GM12878 (cell line): ENCODE data around the gene SYNDIG1. TPM values are rescaled to one million over a fixed set of nuclear protein-coding genes. Genes with fewer than 3 reads are reported as not detected.

Experiments
- ATAC-seq: fragments of 200-7000 bp; cut with Tn5 transposase; 3 replicates; pipeline ENCODE4 v1.9.1; 2020; ENCODE audit warnings: mild to moderate bottlenecking, moderate library complexity
- BruUV-seq: library from RNA; stranded (reverse); fragments of 400-500 nt; replicated peaks from 2 replicates; lab custom pipeline; 2021; lab: Mats Ljungman, UMichigan
- CTCF ChIA-PET: fragments of 300-600 bp; sonication (Branson Sonifier 250); formaldehyde crosslinking; extraction: SDS; loops from one replicate; lab custom pipeline; 2021; ENCODE audit warnings: inconsistent platforms; lab: Yijun Ruan, JAX
- POLR2A ChIA-PET: fragments of 350-600 bp; formaldehyde crosslinking; extraction: SDS; loops from one replicate; lab custom pipeline; 2021; ENCODE audit warnings: inconsistent platforms; lab: Charles Lee
- RAD21 ChIA-PET: fragments of 300-600 bp; sonication (Branson Sonifier 250); formaldehyde crosslinking; loops from one replicate; lab custom pipeline; 2023; ENCODE audit warnings: antibody characterized with exemption; ENCODE audit not compliant: unreplicated experiment; lab: Charles Lee
- SMC1A ChIA-PET: fragments of 300-600 bp; sonication (Branson Sonifier 250); formaldehyde crosslinking; loops from one replicate; lab custom pipeline; 2023; ENCODE audit not compliant: unreplicated experiment, uncharacterized antibody; lab: Charles Lee
- DNase-seq: peaks from one replicate; pipeline ENCODE4 v3.0.0-alpha.2; 2011; ENCODE audit warnings: low read depth, low spot score
- FAIRE-seq: peaks from 3 replicates; lab custom pipeline; 2011; peaks lifted over from hg19 to GRCh38; lab: Jason Lieb, UNC
- H2AFZ ChIP-seq: 2 replicates; pipeline ENCODE4 v1.6.0; 2011; ENCODE audit warnings: low read depth, low read length, control low read depth; ENCODE audit not compliant: control insufficient read depth
- H3K27ac ChIP-seq: 2 replicates; pipeline ENCODE4 v1.5.1; 2011; ENCODE audit warnings: control low read depth; ENCODE audit not compliant: control insufficient read depth, insufficient read depth
- H3K27me3 ChIP-seq, 2 experiments: replicated peaks in 1 of 2; 2 replicates each; pipeline versions ENCODE4 v1.6.0 to v1.6.1; 2011; ENCODE audit warnings: low read length in 1 of 2; ENCODE audit not compliant: control insufficient read depth in 2 of 2, insufficient read depth in 2 of 2
- H3K36me3 ChIP-seq, 2 experiments: 2 replicates each; pipeline ENCODE4 v1.5.1; 2011; ENCODE audit warnings: low read length in 1 of 2; ENCODE audit not compliant: control insufficient read depth in 2 of 2, insufficient read depth in 2 of 2
- H3K4me1 ChIP-seq: 2 replicates; pipeline ENCODE4 v1.6.1; 2011; ENCODE audit warnings: mild to moderate bottlenecking, low read length, moderate library complexity, mixed read lengths; ENCODE audit not compliant: control insufficient read depth, insufficient read depth
- H3K4me2 ChIP-seq: 2 replicates; pipeline ENCODE4 v1.6.0; 2011; ENCODE audit warnings: control low read depth; ENCODE audit not compliant: control insufficient read depth, insufficient read depth
- H3K4me3 ChIP-seq: fragments of 200-600 bp; sonication (generic); 2 replicates; pipeline ENCODE4 v1.5.1; 2016
- H3K79me2 ChIP-seq: 2 replicates; pipeline ENCODE4 v1.6.0; 2011; ENCODE audit warnings: low read length; ENCODE audit not compliant: control insufficient read depth, insufficient read depth
- H3K9ac ChIP-seq: 2 replicates; pipeline ENCODE4 v1.8.0; 2011; ENCODE audit warnings: low read length, control low read depth, mixed read lengths; ENCODE audit not compliant: control insufficient read depth, insufficient read depth
- H3K9me3 ChIP-seq: replicated peaks from 3 replicates; pipeline ENCODE4 v1.5.1; 2011; ENCODE audit warnings: mild to moderate bottlenecking, low read length; ENCODE audit not compliant: control insufficient read depth, insufficient read depth
- H4K20me1 ChIP-seq: 2 replicates; pipeline ENCODE4 v1.6.0; 2011; ENCODE audit not compliant: control insufficient read depth, insufficient read depth
- CREM ChIP-seq: IDR thresholded peaks from 2 replicates; pipeline ENCODE4 v1.6.1; 2014; ENCODE audit warnings: antibody characterized with exemption, low read depth
- EP300 ChIP-seq, 2 experiments: fragments of 150-350 bp in 1 of 2; IDR thresholded peaks; 2 replicates each; pipeline ENCODE4 v1.6.1; 2011 to 2012; ENCODE audit warnings: low read depth in 2 of 2, low read length in 2 of 2, borderline replicate concordance in 1 of 2, improper control_type of control experiment in 1 of 2, inconsistent platforms in 1 of 2; ENCODE audit not compliant: control insufficient read depth in 1 of 2
- IKZF1 ChIP-seq: fragments of 450-650 bp; conservative IDR thresholded peaks from 2 replicates; pipeline ENCODE4 v1.6.1; 2017; ENCODE audit warnings: antibody characterized with exemption, mild to moderate bottlenecking
- SREBF1 ChIP-seq: IDR thresholded peaks from 2 replicates; pipeline ENCODE4 v1.6.1; 2012; ENCODE audit warnings: mild to moderate bottlenecking, low read length
- SRF ChIP-seq, 2 experiments: IDR thresholded peaks; 2 replicates each; pipeline ENCODE4 v1.6.1; 2011; ENCODE audit warnings: low read depth in 2 of 2, low read length in 2 of 2, mild to moderate bottlenecking in 1 of 2, moderate library complexity in 1 of 2
- WGBS: methylation state at CpG from one replicate; pipeline ENCODE4 v1.1.6; 2016; ENCODE audit warnings: low lambda C conversion rate; ENCODE audit not compliant: insufficient replicate concordance, insufficient coverage; ENCODE audit errors: missing lambda C conversion rate; 5-methylcytosine and 5-hydroxymethylcytosine counted together
- in situ Hi-C: fragments of 300-500 bp; cut with MboI; formaldehyde crosslinking; loops from 9 replicates; pipeline ENCODE4 v1.14.3; 2018; ENCODE audit warnings: mixed read lengths
- intact Hi-C: fragments of 100-400 bp; cut with micrococcal nuclease; formaldehyde crosslinking; loops from one replicate; pipeline ENCODE4 v1.14.2; 2022; ENCODE audit not compliant: unreplicated experiment
- polyA plus RNA-seq, 11 experiments: library from polyadenylated mRNA; depleted of rRNA in 4 of 11; unstranded in 6 of 11; stranded (reverse) in 5 of 11; fragments of >200 nt; fragmentation: Nextera tagmentation in 4 of 11; fragmentation: Illumina TruSeq in 1 of 11; extraction: Ambion mirVana in 4 of 11; extraction: Trizol in 1 of 11; gene quantifications; 1 replicate in 1 of 11; 2 replicates in 10 of 11; pipeline versions ENCODE4 v1.2.1 to v1.2.3, GENCODE V29; 2011 to 2016; ENCODE audit warnings: inconsistent platforms in 2 of 11, missing spikeins in 2 of 11, low read depth in 1 of 11
- total RNA-seq, 4 experiments: library from RNA; depleted of rRNA in 3 of 4; stranded (reverse); fragments of >200 nt in 3 of 4; fragmentation: Illumina TruSeq in 1 of 4; extraction: Trizol in 1 of 4; gene quantifications; 2 replicates each; pipeline versions ENCODE4 v1.2.1 to v1.2.3, GENCODE V29; 2013 to 2021
- TF ChIP-seq, protein P1 (sequence below): fragments of 450-650 bp; conservative IDR thresholded peaks from 2 replicates; pipeline ENCODE4 v1.6.1; 2017; ENCODE audit warnings: mild to moderate bottlenecking, moderate library complexity

Gene SYNDIG1
- total and polyA plus RNA-seq, 10 of the 15 experiments (the other 5 are each of a cell fraction or from before 2014, with no cell fraction given) = not detected

DNA sequence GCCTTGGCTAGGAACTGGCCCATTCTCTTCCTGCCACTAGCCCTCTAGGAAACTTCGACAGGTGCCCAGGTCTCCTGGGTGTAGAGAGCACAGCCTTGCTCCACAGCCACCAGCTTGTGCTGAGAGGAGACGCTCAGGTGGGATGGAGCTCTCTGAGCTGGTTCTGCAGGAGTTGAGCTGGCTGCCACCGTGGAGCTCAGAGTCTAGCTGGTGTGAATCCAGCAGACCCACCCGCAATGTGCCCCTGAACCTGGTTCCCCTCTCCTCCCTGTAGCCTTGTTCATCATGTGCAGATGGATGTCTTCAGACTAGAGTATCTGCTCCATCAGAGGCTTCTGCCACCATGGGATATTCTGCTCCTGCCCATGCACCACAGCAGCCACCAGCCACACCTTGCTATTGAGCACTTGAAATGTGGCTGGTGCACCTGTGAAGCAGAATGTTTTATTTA lies 222.5 kb downstream of the SYNDIG1 start:
- no peak for DNase-seq
- SMC1A ChIA-PET = no interaction called here
- H3K79me2 ChIP-seq = no peaks in the 10 kb centered on the region
- CTCF ChIA-PET = no interaction called here
- no peak for TF ChIP-seq SRF (IDR thresholded peaks at IDR 0.05; ENCODE audit: low read depth in 2 of 2, low read length in 2 of 2)
- TF ChIP-seq EP300 (IDR thresholded peaks at IDR 0.05; ENCODE audit: borderline replicate concordance in 1 of 2, control insufficient read depth in 1 of 2, low read depth in 2 of 2, low read length in 2 of 2) = no peak
- TF ChIP-seq IKZF1 = no peak
- no peak for TF ChIP-seq SREBF1
- no peak for TF ChIP-seq CREM
- TF ChIP-seq, protein P1, sequence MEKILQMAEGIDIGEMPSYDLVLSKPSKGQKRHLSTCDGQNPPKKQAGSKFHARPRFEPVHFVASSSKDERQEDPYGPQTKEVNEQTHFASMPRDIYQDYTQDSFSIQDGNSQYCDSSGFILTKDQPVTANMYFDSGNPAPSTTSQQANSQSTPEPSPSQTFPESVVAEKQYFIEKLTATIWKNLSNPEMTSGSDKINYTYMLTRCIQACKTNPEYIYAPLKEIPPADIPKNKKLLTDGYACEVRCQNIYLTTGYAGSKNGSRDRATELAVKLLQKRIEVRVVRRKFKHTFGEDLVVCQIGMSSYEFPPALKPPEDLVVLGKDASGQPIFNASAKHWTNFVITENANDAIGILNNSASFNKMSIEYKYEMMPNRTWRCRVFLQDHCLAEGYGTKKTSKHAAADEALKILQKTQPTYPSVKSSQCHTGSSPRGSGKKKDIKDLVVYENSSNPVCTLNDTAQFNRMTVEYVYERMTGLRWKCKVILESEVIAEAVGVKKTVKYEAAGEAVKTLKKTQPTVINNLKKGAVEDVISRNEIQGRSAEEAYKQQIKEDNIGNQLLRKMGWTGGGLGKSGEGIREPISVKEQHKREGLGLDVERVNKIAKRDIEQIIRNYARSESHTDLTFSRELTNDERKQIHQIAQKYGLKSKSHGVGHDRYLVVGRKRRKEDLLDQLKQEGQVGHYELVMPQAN = no peak
- intact Hi-C loops (no loop called here), in situ Hi-C loops (no loop called here)
- no peak overlapping the region for H3K4me3 ChIP-seq
- H3K9me3 ChIP-seq = no peaks in the 10 kb centered on the region
- H2AFZ ChIP-seq = no peak overlapping the region
- no peaks in the 10 kb centered on the region for H3K36me3 ChIP-seq
- no peak overlapping the region for H3K9ac ChIP-seq
- no peaks in the 10 kb centered on the region for H4K20me1 ChIP-seq
- ATAC-seq = no peak
- RAD21 ChIA-PET = no interaction called here
- H3K27ac ChIP-seq = no peak overlapping the region
- FAIRE-seq = no peak
- H3K4me2 ChIP-seq = no peak overlapping the region
- BruUV-seq = no TSS peak
- H3K4me1 ChIP-seq = no peaks in the 10 kb centered on the region
- H3K27me3 ChIP-seq = peaks cover 0 to 2% of the 10 kb centered on the region in 2 experiments; a peak in 2 of 4 replicates
- POLR2A ChIA-PET = no interaction called here
- WGBS = 58% methylated on average over 4 of the region's 4 CpGs
